Panc1 (cell line): ENCODE results near the gene CCDC197.

Experiments
- POLR2AphosphoS5 ChIP-seq: IDR thresholded peaks from 2 replicates; pipeline ENCODE4 v1.6.1; 2012; ENCODE audit warnings: mild to moderate bottlenecking, low read depth, low read length, moderate library complexity
- REST ChIP-seq, 2 experiments: IDR thresholded peaks; 2 replicates each; pipeline ENCODE4 v1.6.1; 2011 to 2012; ENCODE audit warnings: low read depth in 2 of 2, control low read depth in 1 of 2, low read length in 1 of 2, mild to moderate bottlenecking in 1 of 2, moderate library complexity in 1 of 2; ENCODE audit not compliant: insufficient read depth in 1 of 2
- SIN3A ChIP-seq: IDR thresholded peaks from 2 replicates; pipeline ENCODE4 v1.6.1; 2012; ENCODE audit warnings: low read depth, mild to moderate bottlenecking, low read length, moderate library complexity, borderline replicate concordance; ENCODE audit not compliant: insufficient read depth
- TF ChIP-seq, protein P1 (sequence below): fragments of 450-650 bp; IDR thresholded peaks from 2 replicates; pipeline ENCODE4 v1.5.1; 2017; ENCODE audit warnings: mild to moderate bottlenecking

DNA sequence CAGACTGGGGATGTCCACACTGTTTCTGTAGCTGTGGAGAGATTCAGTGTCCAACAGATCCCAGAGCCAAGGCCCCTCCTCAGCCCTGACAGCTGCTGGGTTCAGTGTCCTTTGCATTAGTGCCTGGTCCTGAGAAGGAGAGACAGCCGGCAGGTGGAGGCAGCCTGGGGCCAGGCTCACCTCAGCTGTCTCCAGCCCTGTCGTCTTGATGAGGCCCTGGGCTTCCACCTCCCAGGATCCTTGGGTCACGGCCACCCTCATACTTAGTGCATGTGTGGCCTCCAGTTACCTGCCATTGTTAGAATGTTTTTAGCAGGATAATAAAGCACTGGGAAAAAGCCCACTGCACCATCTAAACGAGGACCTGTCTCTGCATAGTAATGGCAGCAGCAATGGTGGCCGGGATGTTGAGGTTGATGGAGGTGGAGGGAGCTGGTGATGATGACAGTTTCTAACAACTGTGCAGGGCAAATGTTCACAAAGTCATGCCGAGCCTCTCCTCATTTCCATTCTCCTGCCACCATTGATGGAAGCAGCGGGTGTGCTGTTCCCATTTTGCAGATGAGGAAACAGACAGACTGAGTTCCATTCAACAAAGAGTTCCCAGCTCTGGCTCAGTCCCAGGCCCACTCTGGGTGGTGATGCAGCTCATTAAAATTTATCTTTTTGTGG lies 38.4 kb upstream of the CCDC197 start:
- TF ChIP-seq, protein P1, sequence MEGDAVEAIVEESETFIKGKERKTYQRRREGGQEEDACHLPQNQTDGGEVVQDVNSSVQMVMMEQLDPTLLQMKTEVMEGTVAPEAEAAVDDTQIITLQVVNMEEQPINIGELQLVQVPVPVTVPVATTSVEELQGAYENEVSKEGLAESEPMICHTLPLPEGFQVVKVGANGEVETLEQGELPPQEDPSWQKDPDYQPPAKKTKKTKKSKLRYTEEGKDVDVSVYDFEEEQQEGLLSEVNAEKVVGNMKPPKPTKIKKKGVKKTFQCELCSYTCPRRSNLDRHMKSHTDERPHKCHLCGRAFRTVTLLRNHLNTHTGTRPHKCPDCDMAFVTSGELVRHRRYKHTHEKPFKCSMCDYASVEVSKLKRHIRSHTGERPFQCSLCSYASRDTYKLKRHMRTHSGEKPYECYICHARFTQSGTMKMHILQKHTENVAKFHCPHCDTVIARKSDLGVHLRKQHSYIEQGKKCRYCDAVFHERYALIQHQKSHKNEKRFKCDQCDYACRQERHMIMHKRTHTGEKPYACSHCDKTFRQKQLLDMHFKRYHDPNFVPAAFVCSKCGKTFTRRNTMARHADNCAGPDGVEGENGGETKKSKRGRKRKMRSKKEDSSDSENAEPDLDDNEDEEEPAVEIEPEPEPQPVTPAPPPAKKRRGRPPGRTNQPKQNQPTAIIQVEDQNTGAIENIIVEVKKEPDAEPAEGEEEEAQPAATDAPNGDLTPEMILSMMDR, result no peak
- TF ChIP-seq POLR2AphosphoS5, result no peak
- no peak for TF ChIP-seq REST (IDR thresholded peaks at IDR 0.05; ENCODE audit: insufficient read depth in 1 of 2, low read depth in 2 of 2, low read length in 1 of 2)
- no peak for TF ChIP-seq SIN3A
